HG03103 (cell line): ENCODE measurements around the gene FADS1.

Experiments used
- ATAC-seq: cut with Tn5 transposase; IDR thresholded peaks from one replicate; pipeline ENCODE4 v1.9.1; 2021; ENCODE audit warnings: low read depth; ENCODE audit not compliant: unreplicated experiment

The FADS1 gene

DNA sequence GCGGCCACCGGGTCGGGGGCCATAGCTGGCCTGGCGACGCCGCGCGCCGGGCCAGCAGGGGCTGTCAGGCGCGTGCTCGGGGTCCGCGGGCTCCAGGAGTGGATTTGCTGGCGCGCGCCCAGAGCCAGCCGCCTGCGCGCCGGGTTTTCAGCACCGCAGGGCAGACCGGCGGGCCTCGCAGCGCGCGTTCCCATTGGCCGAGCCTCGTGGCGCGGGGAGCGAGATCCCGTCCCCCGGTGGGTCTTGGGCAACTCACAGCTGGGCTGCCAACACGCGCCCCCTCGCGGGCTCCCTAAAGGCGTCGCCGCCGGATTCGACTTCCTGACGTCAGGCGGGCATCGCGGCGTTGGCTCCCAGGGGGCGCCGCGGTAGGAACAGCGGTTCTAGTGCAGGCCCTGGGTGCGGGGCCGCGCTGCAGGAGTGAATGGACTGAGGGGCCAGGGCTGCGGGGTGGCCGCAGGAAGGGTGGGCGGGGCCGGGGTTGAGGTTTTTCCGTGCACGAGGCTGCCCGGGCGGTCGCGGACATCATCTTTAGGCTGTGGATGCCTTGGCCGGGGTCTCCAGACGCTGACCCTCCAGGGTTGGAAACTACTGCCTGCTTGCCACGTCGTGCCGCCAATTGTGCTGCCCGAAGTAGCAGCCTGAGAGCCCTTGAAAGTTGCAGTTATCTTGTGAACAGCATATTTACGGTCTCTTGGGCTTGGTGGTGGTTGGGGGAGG, at the start of gene FADS1:
TSS of gene FADS1 (minus strand) at position 268 of the 720 bp plus-strand sequence. CDS start at position 194, 74 bp downstream.
- no peak for ATAC-seq

DNA sequence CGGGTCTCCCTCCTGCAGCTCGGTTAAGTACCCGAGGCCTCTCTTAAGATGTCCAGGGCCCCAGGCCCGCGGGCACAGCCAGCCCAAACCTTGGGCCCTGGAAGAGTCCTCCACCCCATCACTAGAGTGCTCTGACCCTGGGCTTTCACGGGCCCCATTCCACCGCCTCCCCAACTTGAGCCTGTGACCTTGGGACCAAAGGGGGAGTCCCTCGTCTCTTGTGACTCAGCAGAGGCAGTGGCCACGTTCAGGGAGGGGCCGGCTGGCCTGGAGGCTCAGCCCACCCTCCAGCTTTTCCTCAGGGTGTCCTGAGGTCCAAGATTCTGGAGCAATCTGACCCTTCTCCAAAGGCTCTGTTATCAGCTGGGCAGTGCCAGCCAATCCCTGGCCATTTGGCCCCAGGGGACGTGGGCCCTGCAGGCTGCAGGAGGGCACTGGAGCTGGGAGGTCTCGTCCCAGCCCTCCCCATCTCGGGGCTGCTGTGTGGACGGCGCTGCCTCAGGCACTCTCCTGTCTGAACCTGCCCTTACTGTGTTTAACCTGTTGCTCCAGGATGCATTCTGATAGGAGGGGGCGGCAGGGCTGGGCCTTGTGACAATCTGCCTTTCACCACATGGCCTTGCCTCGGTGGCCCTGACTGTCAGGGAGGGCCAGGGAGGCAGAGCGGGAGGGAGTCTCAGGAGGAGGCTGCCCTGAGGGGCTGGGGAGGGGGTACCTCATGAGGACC, 49.6 kb upstream of the FADS1 start:
- no peak for ATAC-seq

DNA sequence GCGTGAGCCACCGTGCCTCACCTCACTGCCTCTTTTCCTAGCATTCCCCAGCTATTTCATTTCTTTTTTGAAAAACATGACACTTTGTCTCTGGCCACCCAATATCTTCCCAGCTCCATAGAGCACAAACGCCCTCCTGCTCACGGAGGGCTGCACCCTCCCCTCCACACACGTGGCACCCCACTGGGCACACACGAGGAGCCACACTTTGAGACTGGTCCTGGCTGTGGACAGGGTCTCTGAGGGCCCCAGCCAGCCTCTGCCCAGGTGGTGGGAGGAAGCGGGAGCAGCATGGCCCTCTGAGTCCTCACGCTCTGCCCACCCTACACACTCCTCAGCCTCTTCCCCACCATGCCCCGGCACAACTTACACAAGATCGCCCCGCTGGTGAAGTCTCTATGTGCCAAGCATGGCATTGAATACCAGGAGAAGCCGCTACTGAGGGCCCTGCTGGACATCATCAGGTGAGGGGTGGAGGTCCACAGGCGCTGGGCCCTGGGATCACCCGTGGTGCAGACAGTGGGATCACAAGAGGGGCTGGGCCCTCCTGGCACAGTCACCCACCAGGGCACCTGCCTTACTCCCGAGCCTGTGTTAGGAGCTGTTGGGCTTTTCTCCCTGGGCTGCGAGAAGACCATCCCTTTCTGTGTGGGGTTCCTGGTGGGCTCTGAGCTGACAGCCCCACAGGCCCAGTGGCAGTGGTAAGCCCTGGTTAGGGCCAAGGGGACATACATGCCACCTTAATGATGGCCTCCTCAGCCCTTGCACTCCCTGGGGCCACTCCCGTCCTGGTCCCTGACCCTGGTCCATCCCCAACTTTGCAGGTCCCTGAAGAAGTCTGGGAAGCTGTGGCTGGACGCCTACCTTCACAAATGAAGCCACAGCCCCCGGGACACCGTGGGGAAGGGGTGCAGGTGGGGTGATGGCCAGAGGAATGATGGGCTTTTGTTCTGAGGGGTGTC, 48.3 kb upstream of the FADS1 start:
- no peak for ATAC-seq

DNA sequence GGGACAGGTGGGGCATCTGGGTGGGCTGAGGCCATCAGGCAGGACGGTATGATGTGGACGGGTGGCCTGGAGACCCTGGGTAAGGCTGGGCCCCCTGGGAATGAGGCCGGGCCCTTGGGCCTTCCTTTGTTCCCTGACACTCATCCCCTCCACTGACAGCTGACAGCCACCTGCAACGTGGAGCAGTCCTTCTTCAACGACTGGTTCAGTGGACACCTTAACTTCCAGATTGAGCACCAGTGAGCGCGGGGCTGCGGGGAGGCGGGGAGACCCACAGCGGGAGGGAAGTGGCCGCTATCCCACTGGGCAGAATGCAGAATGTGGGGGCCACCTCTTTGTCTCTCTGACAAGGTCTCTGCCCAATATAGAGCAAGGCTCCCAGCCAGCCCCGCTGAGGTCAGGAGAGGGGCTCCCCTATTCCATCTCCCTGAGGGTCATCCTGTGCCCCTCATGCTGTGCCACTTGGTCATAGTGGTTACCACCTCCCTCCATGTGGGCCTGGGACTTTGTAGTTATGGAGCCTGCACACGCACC, 46.8 kb upstream of the FADS1 start:
- no peak for ATAC-seq

DNA sequence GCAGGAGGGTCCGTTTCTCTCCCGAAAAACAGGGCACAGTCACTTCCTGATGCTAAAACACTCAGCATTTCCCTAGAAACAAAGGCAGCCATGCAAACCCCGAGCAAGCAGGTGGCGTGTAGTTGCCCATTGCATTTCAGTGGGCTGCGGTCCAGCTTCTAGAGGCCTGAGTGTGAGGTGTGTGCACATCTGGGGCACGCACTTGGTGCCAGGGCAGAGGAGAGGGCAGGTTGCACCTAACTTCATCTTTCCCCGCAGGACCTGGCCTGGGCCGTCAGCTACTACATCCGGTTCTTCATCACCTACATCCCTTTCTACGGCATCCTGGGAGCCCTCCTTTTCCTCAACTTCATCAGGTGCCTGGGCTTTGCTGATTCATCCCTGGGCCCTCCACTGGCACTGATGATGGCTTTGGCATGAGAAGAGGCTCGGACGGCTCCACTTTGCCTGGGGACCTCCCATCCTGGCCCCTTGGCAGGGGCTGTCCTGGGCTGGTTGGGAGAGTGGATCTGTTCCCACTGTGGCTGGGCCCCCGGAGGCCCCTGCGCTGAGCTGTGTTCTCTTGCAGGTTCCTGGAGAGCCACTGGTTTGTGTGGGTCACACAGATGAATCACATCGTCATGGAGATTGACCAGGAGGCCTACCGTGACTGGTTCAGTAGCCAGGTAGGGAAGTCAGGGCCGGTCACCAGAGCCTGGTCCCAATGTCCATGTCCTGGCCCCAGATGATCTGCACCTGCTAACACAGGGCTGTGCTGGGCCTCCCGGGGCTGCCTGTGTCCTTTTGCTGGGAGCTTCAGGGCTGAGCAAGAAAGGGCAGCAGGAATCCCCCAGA, 46.1 kb upstream of the FADS1 start:
- no peak for ATAC-seq

DNA sequence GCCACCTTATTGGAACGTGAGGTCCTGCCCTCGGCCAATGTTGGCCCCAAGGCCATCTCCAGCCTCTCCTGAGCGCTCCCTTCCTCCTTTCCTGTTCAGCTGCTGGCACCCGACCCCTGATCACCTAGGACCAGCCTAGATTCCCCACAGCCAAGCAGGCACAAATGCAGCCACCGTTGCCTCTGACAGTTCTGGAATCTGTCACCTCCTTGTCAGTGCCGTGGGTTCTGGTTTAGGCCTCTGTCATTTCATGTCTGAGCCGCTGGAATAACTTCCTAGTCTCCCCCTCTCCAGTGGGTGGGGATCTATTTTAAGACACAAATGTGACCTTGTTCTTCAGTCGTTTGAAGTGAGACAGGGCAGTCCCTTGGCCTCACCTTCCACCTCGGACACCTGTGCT, 44.8 kb upstream of the FADS1 start:
- no peak for ATAC-seq

DNA sequence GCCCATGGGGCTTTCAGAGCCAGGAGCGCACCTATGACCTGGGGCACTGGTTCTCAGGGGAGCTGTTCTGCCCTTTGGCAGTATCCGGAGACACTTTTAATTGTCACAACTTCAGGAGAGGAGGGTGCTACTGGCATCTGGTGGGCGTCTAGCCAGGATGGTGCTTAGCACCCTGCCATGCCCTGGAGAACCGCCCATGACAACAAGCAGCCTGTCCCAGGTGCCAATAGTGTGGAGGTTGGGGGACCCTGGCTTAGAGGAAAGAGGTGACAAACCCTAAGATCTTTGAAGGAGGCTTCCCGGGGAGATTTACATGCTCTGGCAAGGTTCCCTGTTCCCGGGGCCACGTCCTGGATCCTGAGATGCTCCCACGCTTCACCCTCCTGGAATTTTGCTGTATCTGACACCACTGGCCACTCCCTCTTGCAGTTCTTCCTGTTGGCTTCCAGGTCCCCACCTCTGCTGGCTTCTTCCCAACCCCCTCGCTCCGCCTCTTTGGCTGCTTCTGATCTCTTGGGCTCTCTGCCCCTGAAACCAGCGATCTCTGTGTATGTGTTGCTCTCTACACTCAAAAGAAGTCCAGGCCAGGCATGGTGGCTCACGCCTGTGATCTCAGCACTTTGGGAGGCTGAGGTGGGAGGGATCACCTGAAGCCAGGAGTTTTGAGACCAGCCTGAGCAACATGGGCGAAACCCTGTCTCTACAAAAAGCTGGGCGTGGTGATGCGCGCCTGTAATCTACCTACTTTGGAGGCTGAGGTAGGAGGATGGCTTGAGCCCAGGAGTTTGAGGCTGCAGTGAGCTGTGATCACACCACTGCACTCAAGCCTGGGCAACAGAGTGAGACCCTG, 43.5 kb upstream of the FADS1 start:
- no peak for ATAC-seq

DNA sequence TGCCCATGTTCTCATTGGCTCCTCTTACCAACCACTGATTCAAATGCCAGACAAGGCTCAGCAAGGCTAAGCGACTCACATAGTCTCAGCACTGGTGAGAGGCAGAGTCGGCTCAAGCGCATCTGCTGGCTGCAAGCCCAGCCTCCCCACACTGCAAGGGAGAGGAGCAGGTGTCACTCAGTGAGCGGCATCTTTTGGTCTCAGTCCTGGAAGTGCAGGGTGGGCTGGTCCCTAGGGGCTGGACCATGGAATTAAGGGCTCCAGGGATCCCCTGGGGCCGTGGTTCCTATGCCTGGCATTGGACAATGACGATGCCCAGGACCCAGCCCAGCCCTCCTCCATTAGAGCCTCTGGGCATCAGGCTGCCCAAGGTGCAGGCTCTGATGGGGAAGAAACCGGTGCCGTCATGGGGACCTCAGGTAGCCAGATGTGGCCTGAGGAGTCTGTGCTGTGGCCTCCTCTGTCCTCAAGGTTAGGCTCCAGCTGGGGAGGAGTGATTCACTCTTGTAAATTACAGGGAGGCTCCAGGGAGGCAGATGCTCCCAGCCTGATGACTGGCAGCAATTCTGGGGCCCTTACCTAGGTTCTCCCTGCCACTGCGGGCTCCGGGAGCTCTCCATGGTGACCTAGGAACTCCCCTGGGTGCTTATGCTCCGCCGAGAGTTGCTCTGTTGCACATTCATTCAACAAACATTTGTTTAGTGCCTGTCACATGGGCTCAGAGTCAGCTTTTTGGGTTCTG, 39.3 kb upstream of the FADS1 start:
- ATAC-seq = no peak

DNA sequence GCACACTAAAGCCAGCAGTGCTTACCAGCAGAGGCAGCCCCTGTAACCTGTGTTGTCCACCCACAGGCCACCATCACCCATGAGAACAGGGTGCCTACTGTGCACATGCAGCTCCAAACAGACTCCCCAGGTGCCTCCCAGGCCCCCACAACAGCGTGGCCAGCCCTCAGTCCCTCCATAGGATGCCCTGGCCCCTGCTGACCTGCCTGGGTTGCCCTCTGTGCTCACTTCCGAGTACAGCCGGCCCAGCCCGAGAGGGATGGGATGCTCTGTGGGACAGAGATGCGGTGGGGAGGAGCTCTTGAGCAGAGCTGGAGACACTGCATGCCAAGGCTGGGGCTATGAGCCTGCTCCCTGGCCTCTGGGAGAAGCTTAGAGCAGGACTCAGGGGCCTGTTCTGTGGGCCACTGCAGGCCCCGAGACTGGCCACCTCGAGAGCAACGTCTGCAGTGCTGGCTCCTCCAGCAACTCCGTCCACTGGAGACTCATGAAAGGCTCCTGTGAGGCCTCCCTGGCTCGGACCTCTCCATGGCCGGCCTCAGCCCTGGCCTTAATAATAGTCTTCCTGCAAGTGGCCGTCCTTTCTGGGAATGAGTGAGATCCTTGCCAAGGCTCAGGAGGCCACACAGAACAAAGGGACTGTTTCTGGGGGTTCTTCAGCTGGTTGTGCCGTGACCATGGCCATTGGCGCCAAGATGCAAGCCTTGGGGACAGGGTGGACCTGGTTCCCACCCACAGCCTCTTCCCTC, 38.3 kb upstream of the FADS1 start:
- ATAC-seq = no peak

DNA sequence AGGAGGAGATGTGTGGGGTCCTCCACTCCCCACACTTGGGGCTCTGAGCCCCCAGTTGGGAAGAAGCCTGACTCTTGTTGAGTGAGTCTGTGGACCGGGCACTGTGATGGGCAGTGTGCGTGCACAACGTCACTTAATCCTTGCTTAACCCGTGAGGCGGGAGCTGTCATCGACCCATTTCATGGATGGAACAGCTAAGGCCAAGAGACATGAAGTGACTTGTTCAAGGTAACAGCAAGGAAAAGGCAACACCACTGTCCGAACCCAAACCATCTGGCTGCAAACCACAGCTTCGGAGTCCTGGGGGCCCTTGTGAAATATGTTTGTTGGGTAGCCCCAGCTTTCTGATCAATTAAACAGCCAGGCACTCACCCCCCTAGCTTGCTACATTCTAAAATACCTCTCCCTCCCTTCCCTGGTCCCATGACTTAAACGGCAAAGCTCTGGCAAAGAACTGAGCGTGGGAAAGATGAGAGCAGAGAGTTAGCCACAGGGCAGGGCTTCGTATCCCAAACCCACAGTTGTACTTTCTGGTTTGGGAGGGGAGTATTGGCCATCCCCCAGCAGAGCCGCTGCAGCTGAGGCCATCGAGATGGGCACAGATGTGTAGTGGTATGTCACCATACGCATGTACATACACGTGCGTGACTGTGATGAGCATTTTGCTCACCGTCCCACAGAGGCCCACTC, 37.5 kb upstream of the FADS1 start:
- ATAC-seq = no peak

DNA sequence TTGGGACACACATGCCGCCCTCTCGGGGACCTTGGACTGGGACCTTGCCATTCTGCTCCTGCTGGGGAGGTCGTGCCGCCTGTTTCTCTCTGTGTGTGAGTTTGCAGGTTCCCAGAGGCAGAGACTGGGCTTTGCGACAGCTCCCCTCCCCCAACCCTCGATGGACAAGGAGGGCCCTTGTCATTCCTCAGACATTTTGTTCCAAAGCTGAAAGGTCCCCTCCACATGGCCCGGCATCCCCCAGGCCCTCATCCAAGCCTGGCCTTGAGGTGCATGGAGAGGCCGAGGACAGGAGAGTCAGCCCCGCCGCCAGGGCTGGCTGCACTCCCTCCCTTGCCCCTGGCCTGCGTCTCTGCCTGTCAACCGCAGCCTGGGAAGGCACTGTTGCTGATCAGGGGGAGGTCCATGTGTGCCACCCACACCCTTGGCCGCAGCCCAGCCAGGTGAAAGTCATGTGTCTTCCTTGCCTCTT, 36.9 kb upstream of the FADS1 start:
- no peak for ATAC-seq

DNA sequence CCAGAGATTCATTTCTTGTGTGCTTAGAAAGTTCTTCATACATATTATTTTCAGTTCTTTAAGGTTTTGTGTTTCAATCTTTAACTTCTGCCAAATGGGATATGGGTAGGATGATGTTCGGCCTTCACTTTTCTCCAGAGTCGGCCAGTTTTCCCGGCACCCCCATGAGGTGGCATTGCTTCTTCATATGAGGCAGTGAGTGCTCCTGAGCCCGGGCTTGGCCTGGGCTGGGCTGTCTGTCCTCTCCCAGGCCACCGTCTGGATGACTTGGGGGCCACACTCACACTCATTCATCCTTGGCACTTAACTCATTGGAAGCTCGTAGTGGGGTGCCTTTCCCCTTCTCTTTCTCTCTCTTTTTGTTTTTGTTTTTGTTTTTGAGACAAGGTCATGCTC, 35.1 kb upstream of the FADS1 start:
- no peak for ATAC-seq

DNA sequence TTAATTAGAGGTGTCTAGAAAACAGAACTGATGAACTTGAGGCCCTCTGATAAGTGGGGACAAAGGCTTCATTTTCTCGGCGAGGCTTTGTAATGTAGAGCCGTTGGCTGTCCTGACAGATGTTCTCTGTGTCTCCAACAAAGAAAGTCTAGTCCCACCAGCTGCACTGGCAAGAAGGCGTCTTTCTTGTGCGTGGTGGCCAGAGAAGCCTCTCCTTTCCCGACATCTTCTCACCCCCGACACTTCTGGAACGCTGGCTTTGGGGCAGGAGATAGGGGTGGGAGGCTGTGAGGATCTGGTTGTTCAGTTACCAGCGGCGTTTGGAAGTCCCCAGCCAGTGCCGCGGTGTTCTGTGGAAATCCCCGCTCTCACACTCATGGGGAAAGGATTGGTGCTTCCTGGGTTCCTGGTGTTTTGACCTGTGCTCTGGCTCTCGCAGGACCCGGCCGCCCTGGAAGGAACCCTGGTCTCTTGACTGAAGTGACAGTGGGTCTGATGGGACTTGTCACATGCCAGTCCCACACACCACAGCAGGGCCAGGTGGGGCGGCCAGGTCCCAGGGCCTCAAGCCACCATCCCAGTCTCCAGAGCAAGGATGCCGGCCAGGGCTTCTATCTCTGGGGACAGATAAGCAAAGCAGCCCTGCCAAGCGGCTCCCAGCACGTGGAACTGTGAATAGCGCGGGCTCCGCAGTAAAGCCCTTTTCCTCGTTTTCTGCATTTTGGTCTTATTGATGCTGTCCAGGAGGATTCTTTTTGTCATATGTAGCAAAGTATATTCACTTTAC, 34.5 kb upstream of the FADS1 start:
- no peak for ATAC-seq

DNA sequence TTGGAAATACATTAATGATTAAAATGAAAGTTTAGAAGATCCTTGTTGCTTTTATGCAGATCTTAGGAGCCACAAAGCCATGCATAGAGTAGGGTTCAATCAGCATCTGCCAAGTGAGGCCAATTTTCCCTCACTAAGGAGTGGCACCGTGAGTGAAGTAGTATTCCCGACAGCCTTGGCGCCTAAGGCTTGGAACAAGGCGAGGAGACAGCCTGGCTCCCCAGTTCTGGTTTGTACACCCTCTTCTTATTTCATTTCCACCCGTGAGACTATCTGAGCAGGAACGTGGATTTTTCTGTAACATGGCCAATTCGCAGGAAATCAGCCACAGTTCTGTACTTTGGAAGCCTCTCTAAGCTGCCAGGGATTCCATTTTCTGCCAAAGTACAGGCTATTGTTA, 33.9 kb upstream of the FADS1 start:
- ATAC-seq = no peak

DNA sequence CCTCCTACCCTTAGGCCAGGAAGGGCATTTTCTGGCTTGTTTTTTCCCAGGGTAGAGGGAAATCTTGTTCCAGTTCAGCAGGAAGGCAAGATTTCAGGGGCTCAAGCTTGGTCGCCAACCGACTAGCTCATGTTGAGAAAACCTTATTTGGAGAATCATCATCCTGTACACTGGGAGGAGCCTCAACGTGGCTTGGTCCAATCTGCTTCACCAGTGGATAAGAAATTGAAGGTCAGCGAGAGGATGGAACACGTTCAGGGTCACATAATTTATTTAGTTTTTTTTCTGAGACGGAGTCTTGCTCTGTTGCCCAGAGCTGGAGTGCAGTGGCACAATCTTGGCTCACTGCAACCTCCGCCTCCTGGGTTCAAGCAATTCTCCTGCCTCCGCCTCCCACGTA, 31.8 kb upstream of the FADS1 start:
- no peak for ATAC-seq

DNA sequence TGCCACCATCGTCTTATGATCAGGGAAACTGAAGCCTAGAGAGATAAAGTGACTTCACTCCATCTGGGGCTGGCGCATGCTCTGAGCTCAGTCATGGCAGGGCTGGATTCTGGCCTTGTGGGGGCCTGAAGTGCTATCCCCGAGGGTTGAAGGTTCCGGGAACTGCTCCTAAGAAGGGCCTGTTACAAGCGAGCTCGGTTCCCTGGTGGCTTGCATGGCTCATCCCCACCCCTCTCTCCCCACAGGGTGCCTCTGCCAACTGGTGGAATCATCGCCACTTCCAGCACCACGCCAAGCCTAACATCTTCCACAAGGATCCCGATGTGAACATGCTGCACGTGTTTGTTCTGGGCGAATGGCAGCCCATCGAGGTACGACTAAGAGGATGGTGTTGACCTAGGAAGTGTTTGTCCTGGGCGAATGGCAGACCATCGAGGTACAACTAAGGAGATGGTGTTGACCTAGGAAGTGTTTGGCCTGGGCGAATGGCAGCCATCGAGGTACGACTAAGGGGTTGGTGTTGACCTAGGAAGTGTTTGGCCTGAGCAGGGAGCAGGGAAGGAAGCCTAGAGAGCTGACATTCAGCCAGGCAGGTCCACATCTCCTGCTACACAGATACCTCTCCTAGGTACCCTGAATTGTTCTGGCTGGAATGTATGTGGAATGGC, 31.2 kb upstream of the FADS1 start:
- ATAC-seq = no peak
